OCI-LY7 (cell line): ENCODE data around the gene ABI3BP. TPM values are rescaled to one million over a fixed set of nuclear protein-coding genes. Genes with fewer than 3 reads are reported as not detected.

Source experiments
- BruUV-seq: library from RNA; stranded (reverse); fragments of 400-500 nt; replicated peaks from 2 replicates; lab custom pipeline; 2021; lab: Mats Ljungman, UMichigan
- CTCF ChIA-PET: fragments of 300-600 bp; sonication (Branson Sonifier 250); formaldehyde crosslinking; loops from one replicate; lab custom pipeline; 2022; ENCODE audit warnings: antibody characterized with exemption; ENCODE audit not compliant: unreplicated experiment; lab: Charles Lee
- POLR2A ChIA-PET: fragments of 300-600 bp; sonication (Branson Sonifier 250); formaldehyde crosslinking; loops from one replicate; lab custom pipeline; 2022; ENCODE audit warnings: antibody characterized with exemption; lab: Charles Lee
- DNase-seq: peaks from one replicate; pipeline ENCODE4 v3.0.0-alpha.2; 2015; ENCODE audit warnings: low spot score
- H2AFZ ChIP-seq: fragments of 200-600 bp; sonication (generic), shearing (Covaris generic); 2 replicates; pipeline ENCODE4 v1.6.1; 2014; ENCODE audit warnings: mild to moderate bottlenecking, antibody characterized with exemption, low read length, moderate library complexity
- H3K27ac ChIP-seq: fragments of 200-600 bp; sonication (generic); 2 replicates; pipeline ENCODE4 v1.5.1; 2014; ENCODE audit warnings: mixed run types, low read depth, mild to moderate bottlenecking, moderate library complexity, low read length, inconsistent platforms; ENCODE audit not compliant: poor library complexity, severe bottlenecking
- H3K36me3 ChIP-seq: fragments of 200-600 bp; sonication (generic); 2 replicates; pipeline ENCODE4 v1.6.1; 2014; ENCODE audit warnings: mild to moderate bottlenecking, antibody characterized with exemption, low read length, moderate library complexity, mixed read lengths; ENCODE audit not compliant: insufficient read depth
- H3K4me1 ChIP-seq: fragments of 200-600 bp; sonication (generic); 2 replicates; pipeline ENCODE4 v1.5.1; 2014; ENCODE audit warnings: mild to moderate bottlenecking, low read length; ENCODE audit not compliant: insufficient read depth, poor library complexity, severe bottlenecking
- H3K4me2 ChIP-seq: fragments of 200-600 bp; sonication (generic); 2 replicates; pipeline ENCODE4 v1.6.1; 2014; ENCODE audit warnings: mild to moderate bottlenecking, low read length
- H3K4me3 ChIP-seq: fragments of 200-600 bp; sonication (generic); 2 replicates; pipeline ENCODE4 v1.5.1; 2014; ENCODE audit warnings: mild to moderate bottlenecking, low read depth, low read length; ENCODE audit not compliant: poor library complexity, severe bottlenecking
- H3K79me2 ChIP-seq: fragments of 200-600 bp; sonication (generic); 2 replicates; pipeline ENCODE4 v1.6.1; 2016; ENCODE audit warnings: low read depth, mild to moderate bottlenecking, low read length, moderate library complexity, mixed read lengths; ENCODE audit not compliant: insufficient read depth
- H3K9me2 ChIP-seq: fragments of 200-600 bp; sonication (generic); 2 replicates; pipeline ENCODE4 v1.6.1; 2016; ENCODE audit warnings: mild to moderate bottlenecking, low read length, mixed read lengths; ENCODE audit not compliant: insufficient read depth
- H3K9me3 ChIP-seq: fragments of 200-600 bp; sonication (generic); 2 replicates; pipeline ENCODE4 v1.6.1; 2014; ENCODE audit warnings: mild to moderate bottlenecking, mixed run types, low read length, mixed read lengths
- H4K20me1 ChIP-seq: fragments of 200-600 bp; sonication (generic); 2 replicates; pipeline ENCODE4 v1.6.1; 2014; ENCODE audit warnings: mild to moderate bottlenecking, antibody characterized with exemption, low read length, moderate library complexity, mixed read lengths; ENCODE audit not compliant: insufficient read depth
- EZH2phosphoT487 ChIP-seq: fragments of 200-600 bp; sonication (generic); IDR thresholded peaks from 2 replicates; pipeline ENCODE4 v1.6.1; 2018; ENCODE audit warnings: low read depth, borderline replicate concordance, mild to moderate bottlenecking, mixed run types, antibody characterized with exemption, low read length, moderate library complexity, mixed read lengths
- intact Hi-C: fragments of 100-400 bp; cut with micrococcal nuclease; formaldehyde crosslinking; loops from one replicate; pipeline ENCODE4 v1.10.0; 2022; ENCODE audit not compliant: unreplicated experiment
- total RNA-seq, 2 experiments: library from RNA; depleted of rRNA in 1 of 2; stranded (reverse); fragments of >200 nt in 1 of 2; shearing (Covaris generic) in 1 of 2; gene quantifications; 2 replicates each; pipeline ENCODE4 v1.2.3, GENCODE V29; 2014 to 2022
- TF ChIP-seq, protein P1 (sequence below): fragments of 200-600 bp; sonication (generic); conservative IDR thresholded peaks from 2 replicates; pipeline ENCODE4 v1.5.1; 2014; ENCODE audit warnings: mild to moderate bottlenecking, antibody characterized with exemption, low read length, moderate library complexity, mixed read lengths

Gene ABI3BP
- total RNA-seq, 2 experiments from 2014 or later = not detected

- no TSS peak for BruUV-seq
- no peak overlapping the region for H3K27ac ChIP-seq
- ChIA-PET CTCF (no interaction called here), POLR2A (no interaction called here)
- intact Hi-C loops = no loop called here
- H3K4me1 ChIP-seq = no peaks in the 10 kb centered on the region
- H3K36me3 ChIP-seq = no peaks in the 10 kb centered on the region
- H2AFZ ChIP-seq = no peak overlapping the region
- H3K9me2 ChIP-seq = no peaks in the 10 kb centered on the region
- no peak for DNase-seq
- no peaks in the 10 kb centered on the region for H3K79me2 ChIP-seq
- H4K20me1 ChIP-seq = no peaks in the 10 kb centered on the region
- TF ChIP-seq, protein P1, sequence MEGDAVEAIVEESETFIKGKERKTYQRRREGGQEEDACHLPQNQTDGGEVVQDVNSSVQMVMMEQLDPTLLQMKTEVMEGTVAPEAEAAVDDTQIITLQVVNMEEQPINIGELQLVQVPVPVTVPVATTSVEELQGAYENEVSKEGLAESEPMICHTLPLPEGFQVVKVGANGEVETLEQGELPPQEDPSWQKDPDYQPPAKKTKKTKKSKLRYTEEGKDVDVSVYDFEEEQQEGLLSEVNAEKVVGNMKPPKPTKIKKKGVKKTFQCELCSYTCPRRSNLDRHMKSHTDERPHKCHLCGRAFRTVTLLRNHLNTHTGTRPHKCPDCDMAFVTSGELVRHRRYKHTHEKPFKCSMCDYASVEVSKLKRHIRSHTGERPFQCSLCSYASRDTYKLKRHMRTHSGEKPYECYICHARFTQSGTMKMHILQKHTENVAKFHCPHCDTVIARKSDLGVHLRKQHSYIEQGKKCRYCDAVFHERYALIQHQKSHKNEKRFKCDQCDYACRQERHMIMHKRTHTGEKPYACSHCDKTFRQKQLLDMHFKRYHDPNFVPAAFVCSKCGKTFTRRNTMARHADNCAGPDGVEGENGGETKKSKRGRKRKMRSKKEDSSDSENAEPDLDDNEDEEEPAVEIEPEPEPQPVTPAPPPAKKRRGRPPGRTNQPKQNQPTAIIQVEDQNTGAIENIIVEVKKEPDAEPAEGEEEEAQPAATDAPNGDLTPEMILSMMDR = no peak
- TF ChIP-seq EZH2phosphoT487 = no peak
- H3K9me3 ChIP-seq = no peaks in the 10 kb centered on the region
- no peak overlapping the region for H3K4me3 ChIP-seq
- no peak overlapping the region for H3K4me2 ChIP-seq
Measured at GRCh38 chr3:101038880-101039279, 45.7 kb upstream of the ABI3BP start.

- Histone ChIP-seq H4K20me1 (no peaks in the 10 kb centered on the region), H2AFZ (no peak overlapping the region), H3K9me2 (no peaks in the 10 kb centered on the region), H3K27ac (no peak overlapping the region), H3K79me2 (no peaks in the 10 kb centered on the region), H3K4me3 (no peak overlapping the region), H3K4me2 (no peak overlapping the region), H3K4me1 (no peaks in the 10 kb centered on the region), H3K9me3 (no peaks in the 10 kb centered on the region), H3K36me3 (no peaks in the 10 kb centered on the region)
- POLR2A ChIA-PET = no interaction called here
- BruUV-seq = no TSS peak
- intact Hi-C loops = no loop called here
- CTCF ChIA-PET = no interaction called here
- TF ChIP-seq EZH2phosphoT487 = no peak
- TF ChIP-seq, protein P1 = no peak
- DNase-seq = no peak
Measured at GRCh38 chr3:101038393-101038792, 45.2 kb upstream of the ABI3BP start.

DNA sequence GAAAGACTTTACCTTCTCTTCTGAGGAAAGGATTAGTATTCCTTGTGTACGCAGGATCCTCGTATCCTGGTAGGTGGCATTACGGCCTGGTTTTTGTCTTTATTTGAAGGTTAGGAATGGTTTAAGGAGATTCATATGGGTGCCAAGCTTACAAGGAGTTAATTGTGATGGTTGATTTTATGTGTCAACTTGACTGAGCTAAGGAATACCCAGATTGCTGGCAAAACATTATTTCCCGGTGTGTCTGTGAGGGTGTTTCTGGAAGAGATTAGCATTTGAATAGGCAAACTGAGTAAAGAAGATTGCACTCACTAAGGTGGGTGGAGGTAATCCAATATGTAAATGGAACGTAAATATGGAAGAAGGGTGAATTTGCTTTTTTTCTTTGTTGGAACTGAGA, 44.4 kb upstream of the ABI3BP start:
- H3K27ac ChIP-seq = no peak overlapping the region
- TF ChIP-seq, protein P1 = no peak
- TF ChIP-seq EZH2phosphoT487 = no peak
- H3K4me3 ChIP-seq = no peak overlapping the region
- no peaks in the 10 kb centered on the region for H3K9me2 ChIP-seq
- H3K36me3 ChIP-seq = no peaks in the 10 kb centered on the region
- no peaks in the 10 kb centered on the region for H4K20me1 ChIP-seq
- no peaks in the 10 kb centered on the region for H3K9me3 ChIP-seq
- CTCF ChIA-PET = no interaction called here
- no TSS peak for BruUV-seq
- no peaks in the 10 kb centered on the region for H3K4me1 ChIP-seq
- DNase-seq = no peak
- intact Hi-C loops = no loop called here
- POLR2A ChIA-PET = no interaction called here
- no peak overlapping the region for H2AFZ ChIP-seq
- no peak overlapping the region for H3K4me2 ChIP-seq
- H3K79me2 ChIP-seq = no peaks in the 10 kb centered on the region
